Fibroblast of lung (primary cell): ENCODE measurements around the gene CMSS1. TPM values are rescaled to one million over a fixed set of nuclear protein-coding genes. Genes with fewer than 3 reads are reported as not detected.

Experiments used
- DNase-seq, 2 donors: peaks; one replicate each; pipeline versions ENCODE4 v3.0.0 to v3.0.0-alpha.2; 2010; ENCODE audit warnings: low read depth in 2 of 2
- H2AFZ ChIP-seq: 2 replicates; pipeline ENCODE4 v1.5.1; 2012; ENCODE audit warnings: low read length, control low read depth, inconsistent platforms
- H3K27ac ChIP-seq: 2 replicates; pipeline ENCODE4 v1.5.1; 2011; ENCODE audit warnings: low read length, control low read depth; ENCODE audit not compliant: insufficient read depth
- H3K27me3 ChIP-seq: 2 replicates; pipeline ENCODE4 v1.5.1; 2011; ENCODE audit warnings: mild to moderate bottlenecking, low read length; ENCODE audit not compliant: control insufficient read depth, insufficient read depth
- H3K36me3 ChIP-seq: 2 replicates; pipeline ENCODE4 v1.5.1; 2011; ENCODE audit warnings: low read length; ENCODE audit not compliant: control insufficient read depth, insufficient read depth
- H3K4me1 ChIP-seq: 2 replicates; pipeline ENCODE4 v1.5.1; 2011; ENCODE audit warnings: low read length; ENCODE audit not compliant: control insufficient read depth, insufficient read depth; ENCODE audit errors: extremely low read depth
- H3K4me2 ChIP-seq: 2 replicates; pipeline ENCODE4 v1.5.1; 2011; ENCODE audit warnings: low read length, control low read depth; ENCODE audit not compliant: insufficient read depth; ENCODE audit errors: extremely low read depth
- H3K4me3 ChIP-seq, 4 experiments: fragments of 200-600 bp in 1 of 4; sonication (generic) in 1 of 4; replicated peaks in 1 of 4; 2 replicates each; pipeline ENCODE4 v1.5.1; 2011 to 2016; ENCODE audit warnings: low read length in 4 of 4, low read depth in 3 of 4, mild to moderate bottlenecking in 3 of 4, control low read depth in 2 of 4, inconsistent platforms in 1 of 4, mixed read lengths in 1 of 4; ENCODE audit not compliant: insufficient read depth in 1 of 4; ENCODE audit errors: control extremely low read depth in 1 of 4
- H3K79me2 ChIP-seq: 2 replicates; pipeline ENCODE4 v1.5.1; 2012; ENCODE audit warnings: mild to moderate bottlenecking, low read length, inconsistent platforms; ENCODE audit not compliant: control insufficient read depth, insufficient read depth
- H3K9ac ChIP-seq: 2 replicates; pipeline ENCODE4 v1.5.1; 2011; ENCODE audit warnings: mild to moderate bottlenecking, low read length, control low read depth; ENCODE audit not compliant: insufficient read depth
- H3K9me3 ChIP-seq: 2 replicates; pipeline ENCODE4 v1.5.1; 2012; ENCODE audit warnings: low read depth, low read length; ENCODE audit not compliant: control insufficient read depth, insufficient read depth
- H4K20me1 ChIP-seq: 2 replicates; pipeline ENCODE4 v1.5.1; 2011; ENCODE audit warnings: low read length; ENCODE audit not compliant: control insufficient read depth, insufficient read depth; ENCODE audit errors: extremely low read depth
- EZH2 ChIP-seq: IDR thresholded peaks from 2 replicates; pipeline ENCODE4 v1.5.1; 2012; ENCODE audit warnings: low read length, control low read depth, mild to moderate bottlenecking; ENCODE audit errors: missing control alignments
- polyA plus RNA-seq, 2 donors: library from polyadenylated mRNA; depleted of rRNA in 1 of 2; stranded (reverse) in 1 of 2; unstranded in 1 of 2; fragments of >200 nt; gene quantifications; 2 replicates each; pipeline ENCODE4 v1.2.1, GENCODE V29; 2011 to 2012; ENCODE audit warnings: missing spikeins in 1 of 2
- total RNA-seq: library from RNA; depleted of rRNA; stranded (reverse); fragments of >200 nt; gene quantifications from 2 replicates; pipeline ENCODE4 v1.2.1, GENCODE V29; 2014
- TF ChIP-seq, protein P1 (sequence below), 2 donors: IDR thresholded peaks in 1 of 2; conservative IDR thresholded peaks in 1 of 2; 1 replicate in 1 of 2; 2 replicates in 1 of 2; pipeline ENCODE4 v1.5.1; 2011 to 2012; ENCODE audit warnings: low read length in 2 of 2, control low read depth in 1 of 2, inconsistent platforms in 1 of 2, low read depth in 1 of 2, mild to moderate bottlenecking in 1 of 2

The CMSS1 gene
- total and polyA plus RNA-seq, 2 donors (not counting 1 experiment from before 2014, with no cell fraction given): 6.9 to 13.2 TPM

DNA sequence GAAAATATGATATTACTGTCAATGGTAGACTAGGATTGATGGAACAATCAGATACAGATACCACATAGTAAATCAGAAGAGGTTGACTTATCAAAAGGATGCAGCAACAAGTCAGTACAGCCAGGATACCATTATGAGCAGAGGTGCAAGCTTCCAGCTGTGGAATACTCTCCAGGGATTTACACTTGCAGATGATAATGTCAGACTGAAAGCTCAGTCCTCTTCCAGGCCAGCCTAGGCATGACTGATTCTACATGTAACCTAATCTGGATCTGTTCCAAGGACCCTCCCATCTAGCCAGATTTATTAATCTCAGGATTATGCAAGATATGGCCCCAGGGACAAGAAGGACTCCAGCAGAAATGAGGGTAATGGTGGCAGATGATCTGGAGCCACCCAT lies 288.4 kb downstream of the CMSS1 start:
- Histone ChIP-seq H3K4me1 (peaks cover 8% of the 10 kb centered on the region), H3K27ac (no peak overlapping the region), H3K9ac (no peak overlapping the region), H3K36me3 (no peaks in the 10 kb centered on the region), H3K79me2 (no peaks in the 10 kb centered on the region), H3K4me2 (no peak overlapping the region), H3K4me3 (no peak overlapping the region), H2AFZ (no peak overlapping the region), H3K9me3 (no peaks in the 10 kb centered on the region), H3K27me3 (no peaks in the 10 kb centered on the region), H4K20me1 (no peaks in the 10 kb centered on the region)
- DNase-seq: no peak
- TF ChIP-seq EZH2: no peak
- TF ChIP-seq, protein P1, sequence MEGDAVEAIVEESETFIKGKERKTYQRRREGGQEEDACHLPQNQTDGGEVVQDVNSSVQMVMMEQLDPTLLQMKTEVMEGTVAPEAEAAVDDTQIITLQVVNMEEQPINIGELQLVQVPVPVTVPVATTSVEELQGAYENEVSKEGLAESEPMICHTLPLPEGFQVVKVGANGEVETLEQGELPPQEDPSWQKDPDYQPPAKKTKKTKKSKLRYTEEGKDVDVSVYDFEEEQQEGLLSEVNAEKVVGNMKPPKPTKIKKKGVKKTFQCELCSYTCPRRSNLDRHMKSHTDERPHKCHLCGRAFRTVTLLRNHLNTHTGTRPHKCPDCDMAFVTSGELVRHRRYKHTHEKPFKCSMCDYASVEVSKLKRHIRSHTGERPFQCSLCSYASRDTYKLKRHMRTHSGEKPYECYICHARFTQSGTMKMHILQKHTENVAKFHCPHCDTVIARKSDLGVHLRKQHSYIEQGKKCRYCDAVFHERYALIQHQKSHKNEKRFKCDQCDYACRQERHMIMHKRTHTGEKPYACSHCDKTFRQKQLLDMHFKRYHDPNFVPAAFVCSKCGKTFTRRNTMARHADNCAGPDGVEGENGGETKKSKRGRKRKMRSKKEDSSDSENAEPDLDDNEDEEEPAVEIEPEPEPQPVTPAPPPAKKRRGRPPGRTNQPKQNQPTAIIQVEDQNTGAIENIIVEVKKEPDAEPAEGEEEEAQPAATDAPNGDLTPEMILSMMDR (conservative IDR thresholded peaks at IDR 0.05 in 1 of 2, IDR thresholded peaks at IDR 0.05 in 1 of 2; ENCODE audit: low read depth in 1 of 2, low read length in 2 of 2): no peak

DNA sequence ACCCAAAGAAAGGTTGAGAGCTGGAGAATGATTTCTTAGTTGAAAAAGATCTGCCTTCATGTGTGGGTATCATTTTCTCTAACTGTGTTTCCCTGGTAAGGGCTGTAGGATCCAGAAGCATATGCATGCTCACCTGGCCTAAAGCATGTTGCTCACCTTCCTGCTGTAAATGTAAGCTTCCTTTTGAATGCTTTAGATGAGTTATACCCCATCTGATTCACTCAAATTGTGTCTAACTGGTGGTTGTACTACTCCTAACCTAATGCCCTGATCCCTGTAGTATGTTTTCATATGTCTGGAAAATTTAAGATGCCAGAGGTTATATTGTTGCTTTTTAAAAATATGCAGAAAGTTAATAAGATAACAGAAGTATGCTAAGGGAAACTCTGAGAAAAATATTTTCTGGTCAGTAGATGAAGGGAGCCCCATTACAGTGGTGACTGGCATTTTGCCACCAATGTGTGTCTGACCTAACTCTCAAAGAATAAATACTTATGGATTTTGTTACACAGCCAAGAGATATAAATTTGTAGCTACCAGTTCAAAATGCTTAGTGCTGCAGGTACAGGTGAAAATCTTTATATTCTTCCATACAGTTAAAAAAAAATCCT lies 289.0 kb downstream of the CMSS1 start:
- H4K20me1 ChIP-seq: no peaks in the 10 kb centered on the region
- H3K9me3 ChIP-seq: no peaks in the 10 kb centered on the region
- H2AFZ ChIP-seq: no peak overlapping the region
- DNase-seq: peak; percentile 39 to 80
- no peak overlapping the region for H3K4me2 ChIP-seq
- peaks cover 8% of the 10 kb centered on the region for H3K4me1 ChIP-seq
- no peak overlapping the region for H3K27ac ChIP-seq
- H3K27me3 ChIP-seq: no peaks in the 10 kb centered on the region
- no peaks in the 10 kb centered on the region for H3K36me3 ChIP-seq
- H3K4me3 ChIP-seq: no peak overlapping the region
- TF ChIP-seq, protein P1 (conservative IDR thresholded peaks at IDR 0.05 in 1 of 2, IDR thresholded peaks at IDR 0.05 in 1 of 2; ENCODE audit: low read depth in 1 of 2, low read length in 2 of 2): no peak
- no peak for TF ChIP-seq EZH2
- no peak overlapping the region for H3K9ac ChIP-seq
- no peaks in the 10 kb centered on the region for H3K79me2 ChIP-seq

DNA sequence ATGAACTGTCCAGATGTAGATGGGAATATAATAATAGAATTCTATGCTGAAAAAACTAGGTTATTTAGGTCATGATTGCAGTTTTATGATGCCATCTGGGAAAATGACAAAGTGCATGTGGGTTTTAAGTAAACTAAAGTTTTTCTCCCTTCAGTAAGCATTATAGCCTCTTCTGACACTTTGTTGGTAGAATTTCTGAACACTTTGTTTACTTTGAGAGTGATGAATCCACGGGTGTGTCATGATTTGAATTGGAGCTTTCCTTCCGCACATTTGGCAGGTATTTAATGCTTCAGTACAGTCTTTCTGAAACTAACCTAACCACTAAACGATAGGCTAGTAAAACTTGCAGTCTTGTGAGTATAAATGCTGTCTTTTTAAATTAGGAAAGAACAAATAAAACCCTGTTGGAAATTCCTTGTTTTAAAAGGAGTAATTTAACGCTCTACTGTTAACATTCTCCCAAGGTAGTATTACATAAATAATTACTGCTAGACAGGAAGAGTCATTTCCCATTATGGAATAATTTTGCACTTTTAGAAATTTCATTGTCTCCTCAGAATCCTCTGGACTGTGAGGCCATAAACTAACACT lies 289.7 kb downstream of the CMSS1 start:
- Histone ChIP-seq H3K4me3 (no peak overlapping the region), H3K36me3 (no peaks in the 10 kb centered on the region), H3K27me3 (no peaks in the 10 kb centered on the region), H3K27ac (no peak overlapping the region), H3K9me3 (no peaks in the 10 kb centered on the region), H3K79me2 (no peaks in the 10 kb centered on the region), H2AFZ (no peak overlapping the region), H3K4me1 (peaks cover 8% of the 10 kb centered on the region), H3K9ac (no peak overlapping the region), H3K4me2 (no peak overlapping the region), H4K20me1 (no peaks in the 10 kb centered on the region)
- no peak for TF ChIP-seq EZH2
- TF ChIP-seq, protein P1 (conservative IDR thresholded peaks at IDR 0.05 in 1 of 2, IDR thresholded peaks at IDR 0.05 in 1 of 2; ENCODE audit: low read depth in 1 of 2, low read length in 2 of 2): no peak
- peak; percentile 40 to 71 for DNase-seq
